GM21786 (cell line): ENCODE results near the gene RGL2.
"Not testable (repeated sequence)": the region's sequence is repeated elsewhere in the genome, so short reads cannot be mapped to it uniquely, and the experiment has no call there.

ENCODE experiments used
- ATAC-seq: cut with Tn5 transposase; IDR thresholded peaks from one replicate; pipeline ENCODE4 v1.9.1; 2021; ENCODE audit not compliant: unreplicated experiment

Gene RGL2

DNA sequence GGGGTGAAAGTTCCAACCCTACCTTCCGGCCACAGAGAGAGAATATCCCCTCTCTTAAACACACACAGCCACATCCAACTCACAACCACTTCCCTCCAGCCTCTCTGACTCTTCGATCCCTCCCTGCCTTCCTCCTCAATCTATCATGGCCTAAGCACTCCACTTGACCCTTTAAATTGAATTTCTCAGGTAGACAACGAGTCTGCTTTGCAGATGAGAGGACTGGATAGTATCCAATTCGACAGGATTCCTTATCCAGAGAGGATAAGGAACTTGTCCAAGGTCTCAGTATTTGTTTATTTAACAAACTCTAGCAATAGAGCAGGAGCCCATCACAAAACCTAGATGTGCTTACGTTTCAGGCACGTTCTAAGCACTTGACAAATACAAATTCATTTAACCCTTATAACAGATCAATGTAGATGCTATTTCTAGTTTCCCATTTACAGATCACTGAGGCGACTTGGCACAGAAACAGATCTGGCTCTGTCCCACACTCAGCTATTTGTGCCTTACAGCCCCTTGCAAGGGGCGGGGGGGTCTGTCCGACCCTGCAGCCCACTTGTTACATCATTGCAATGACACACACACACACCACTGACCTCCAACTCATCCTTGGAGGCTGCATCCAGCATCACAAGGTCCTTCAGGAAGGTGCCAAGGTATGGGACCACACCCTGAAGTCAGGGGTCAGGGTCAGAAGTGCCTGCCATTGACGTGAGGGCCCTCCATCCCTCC lies 4.5 kb downstream of the RGL2 start:
- no peak for ATAC-seq

- no peak for ATAC-seq
Observed at GRCh38 chr6:33292996-33293682, 5.6 kb downstream of the RGL2 start.

DNA sequence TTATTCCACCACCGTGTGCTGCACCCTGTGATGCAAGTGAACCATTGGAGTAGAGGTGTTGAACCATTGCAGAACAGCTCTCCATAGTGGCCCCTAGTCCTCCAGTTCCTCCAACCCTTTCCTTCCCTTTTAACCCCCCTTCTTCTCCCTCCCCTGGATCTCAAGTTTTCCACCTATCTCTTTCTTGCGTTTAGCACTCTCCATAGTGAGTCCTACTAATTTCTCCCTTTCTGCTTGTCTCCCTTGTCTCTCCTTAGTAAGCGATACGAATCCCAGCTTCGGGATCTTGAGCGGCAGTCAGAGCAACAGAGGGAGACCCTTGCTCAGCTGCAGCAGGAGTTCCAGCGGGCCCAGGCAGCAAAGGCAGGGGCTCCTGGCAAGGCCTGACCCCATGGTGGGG lies 8.3 kb downstream of the RGL2 start:
- ATAC-seq: no peak

DNA sequence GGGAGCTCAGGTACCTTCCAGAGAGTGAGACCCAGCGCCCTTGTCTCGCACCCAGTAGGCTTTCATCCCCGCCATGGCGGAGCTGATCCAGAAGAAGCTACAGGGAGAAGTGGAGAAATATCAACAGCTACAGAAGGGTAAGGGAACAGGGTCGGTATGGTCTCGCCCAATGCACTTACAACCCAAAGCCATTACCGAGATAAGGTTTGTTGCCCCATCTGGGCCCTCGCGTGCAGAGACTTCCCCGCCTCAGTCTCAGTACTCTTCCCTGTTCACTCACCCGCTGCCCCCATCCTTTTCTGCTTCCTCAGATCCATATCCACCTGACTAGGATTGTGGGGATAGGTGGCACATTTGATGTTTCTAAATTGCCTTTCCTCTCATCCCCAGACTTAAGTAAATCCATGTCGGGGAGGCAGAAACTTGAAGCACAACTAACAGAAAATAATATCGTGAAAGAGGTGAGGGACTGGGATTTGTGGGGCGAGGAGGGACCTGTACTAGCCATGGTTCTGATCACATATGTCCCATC lies 8.9 kb downstream of the RGL2 start:
- no peak for ATAC-seq

DNA sequence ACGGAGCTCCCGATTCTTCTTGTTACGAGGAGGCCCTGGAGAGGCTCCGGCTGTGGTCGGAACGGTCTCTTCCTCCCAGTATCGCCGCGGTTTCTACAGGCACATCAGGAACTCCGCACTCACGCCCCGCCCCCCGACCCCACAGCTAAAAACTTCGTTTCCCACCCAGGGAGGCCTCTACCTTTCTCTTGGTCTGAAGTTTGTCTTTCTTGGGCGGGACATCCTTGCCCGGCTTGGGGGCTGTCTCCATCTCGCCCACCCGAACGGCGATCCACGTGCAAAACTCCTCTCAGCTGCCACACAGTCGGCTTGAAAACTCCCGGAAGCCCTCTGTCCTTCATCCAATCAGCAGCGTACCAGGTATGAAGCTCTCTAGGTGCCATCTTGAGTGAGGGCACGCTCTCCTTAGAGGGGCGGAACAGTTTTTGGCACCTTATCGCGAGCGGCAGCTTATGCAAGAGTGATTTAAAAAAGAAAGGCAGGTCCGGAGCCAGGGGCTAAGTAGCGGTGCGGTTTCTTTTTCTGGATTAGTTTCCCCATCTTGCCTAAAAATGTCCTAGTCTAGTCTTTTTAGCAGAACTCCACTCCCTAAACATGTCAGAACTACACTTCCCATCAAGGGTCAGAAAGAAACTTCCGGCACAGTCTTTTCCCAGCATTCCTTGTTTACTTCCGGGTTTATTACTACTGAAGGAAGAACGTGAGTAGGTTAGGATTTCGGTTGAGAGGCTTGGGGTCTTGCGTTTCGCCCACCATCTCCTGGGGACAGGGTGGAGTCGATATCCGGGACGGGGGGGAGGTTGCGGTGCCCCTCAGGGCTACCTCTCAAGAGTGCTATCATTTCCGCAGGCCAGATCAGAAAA lies 9.6 kb downstream of the RGL2 start, which contains the start of the genes PFDN6 and WDR46:
Gene PFDN6 (plus strand): TSS at position 681 of the 863 bp plus-strand sequence. CDS start 256 bp downstream, outside the sequence.
Gene WDR46 (minus strand): TSS at position 319 of the 863 bp plus-strand sequence. CDS start 69 bp downstream, at position 250.
- ATAC-seq: peak; percentile 91

DNA sequence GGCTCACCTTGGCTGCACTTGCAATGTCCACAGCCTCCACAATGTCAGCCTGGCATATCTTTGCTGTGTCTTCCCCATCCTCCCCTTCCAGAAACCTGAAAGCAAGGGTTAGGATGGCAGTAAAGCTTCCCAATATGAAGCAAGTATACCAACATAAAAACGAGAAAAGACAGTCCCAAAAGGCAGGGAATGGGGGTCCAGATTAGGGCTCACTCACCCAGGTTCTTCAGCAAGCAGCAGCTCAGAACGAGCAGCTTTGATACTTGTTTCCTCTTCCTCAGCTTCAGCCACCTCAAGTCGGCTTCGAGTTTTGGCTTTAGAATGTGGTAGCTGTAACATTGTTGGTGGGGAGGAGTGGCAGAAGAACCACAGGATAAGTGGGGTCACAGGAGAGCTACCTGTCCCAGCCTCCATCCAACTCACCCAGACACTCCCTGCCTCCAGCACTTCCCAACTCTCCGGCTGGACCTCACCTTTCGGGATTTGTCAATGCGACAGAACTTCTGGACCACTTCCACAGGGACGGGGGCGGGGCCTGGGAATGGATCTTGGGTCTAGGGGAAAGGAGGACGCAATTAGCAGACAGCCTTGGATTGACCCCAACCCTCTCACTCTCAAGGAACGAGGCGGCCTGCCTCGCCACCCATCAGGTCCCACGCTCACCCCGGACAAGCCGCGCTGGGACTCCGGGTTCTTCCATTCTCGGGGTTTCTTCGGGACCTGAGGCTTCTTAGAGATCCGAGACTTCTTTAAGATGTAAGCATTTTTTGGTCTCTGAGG lies 10.4 kb downstream of the RGL2 start:
- no peak for ATAC-seq

- no peak for ATAC-seq
Observed at GRCh38 chr6:33286946-33287914, 11.5 kb downstream of the RGL2 start.

DNA sequence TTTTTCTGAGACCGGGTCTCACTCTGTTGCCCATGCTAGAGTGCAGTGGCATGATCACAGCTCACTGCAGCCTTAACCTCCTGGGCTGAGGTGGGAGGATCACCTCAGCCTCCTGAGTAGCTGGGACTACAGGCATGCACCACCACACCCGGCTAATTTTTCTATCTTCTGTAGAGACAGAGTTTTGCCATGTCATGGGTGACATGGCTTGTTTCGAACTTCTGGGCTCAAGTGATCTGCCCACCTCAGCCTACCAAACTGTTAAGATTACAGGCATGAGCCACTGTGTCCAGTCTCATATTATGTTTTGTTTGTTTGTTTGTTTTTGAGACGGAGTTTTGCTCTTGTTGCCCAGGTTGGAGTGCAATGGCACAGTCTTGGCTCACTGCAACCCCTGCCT lies 13.5 kb downstream of the RGL2 start:
- not testable (repeated sequence) for ATAC-seq

GRCh38 chr6:33280539-33280938 lies 18.2 kb downstream of the RGL2 start:
- ATAC-seq: no peak

- no peak for ATAC-seq
Observed at GRCh38 chr6:33279971-33280511, 18.7 kb downstream of the RGL2 start.

- no peak for ATAC-seq
Observed at GRCh38 chr6:33279257-33279695, 19.5 kb downstream of the RGL2 start.

DNA sequence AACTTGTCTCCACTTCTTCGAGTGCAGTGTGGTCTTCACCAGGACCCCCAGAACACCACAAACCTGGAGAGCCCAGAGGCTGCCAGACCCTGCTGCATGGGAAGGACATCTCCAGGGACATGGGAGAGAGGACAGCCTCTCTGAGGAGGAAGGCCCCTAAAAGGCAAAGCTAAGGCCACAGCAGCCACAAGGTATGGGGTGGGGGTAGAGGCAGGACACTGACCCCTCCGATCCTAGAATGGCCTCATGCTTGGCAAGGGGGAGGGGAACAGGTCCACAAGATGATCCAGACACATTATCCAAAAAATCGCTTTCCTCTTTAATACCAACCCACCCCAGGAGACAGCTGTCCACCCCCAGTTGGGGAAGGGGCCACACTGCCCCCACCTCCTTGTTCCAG lies 19.9 kb downstream of the RGL2 start:
- ATAC-seq: no peak

DNA sequence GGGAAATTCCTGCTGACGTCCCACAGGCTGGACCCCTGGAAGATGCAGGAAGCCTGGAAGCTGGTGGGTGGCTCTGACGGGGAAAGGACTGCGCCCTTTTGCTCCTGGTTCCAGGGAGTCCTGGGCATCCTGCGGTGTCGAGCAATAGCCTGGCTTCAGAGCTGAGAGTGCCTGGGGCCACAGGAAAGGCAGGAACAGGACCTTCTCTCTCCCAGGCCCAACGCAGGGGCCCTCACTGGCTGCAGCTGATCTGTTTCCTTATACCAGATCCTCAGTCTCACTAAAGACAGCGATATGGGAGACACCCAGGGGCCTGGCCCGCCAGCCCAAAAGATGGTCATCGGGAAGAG lies 20.4 kb downstream of the RGL2 start:
- no peak for ATAC-seq

DNA sequence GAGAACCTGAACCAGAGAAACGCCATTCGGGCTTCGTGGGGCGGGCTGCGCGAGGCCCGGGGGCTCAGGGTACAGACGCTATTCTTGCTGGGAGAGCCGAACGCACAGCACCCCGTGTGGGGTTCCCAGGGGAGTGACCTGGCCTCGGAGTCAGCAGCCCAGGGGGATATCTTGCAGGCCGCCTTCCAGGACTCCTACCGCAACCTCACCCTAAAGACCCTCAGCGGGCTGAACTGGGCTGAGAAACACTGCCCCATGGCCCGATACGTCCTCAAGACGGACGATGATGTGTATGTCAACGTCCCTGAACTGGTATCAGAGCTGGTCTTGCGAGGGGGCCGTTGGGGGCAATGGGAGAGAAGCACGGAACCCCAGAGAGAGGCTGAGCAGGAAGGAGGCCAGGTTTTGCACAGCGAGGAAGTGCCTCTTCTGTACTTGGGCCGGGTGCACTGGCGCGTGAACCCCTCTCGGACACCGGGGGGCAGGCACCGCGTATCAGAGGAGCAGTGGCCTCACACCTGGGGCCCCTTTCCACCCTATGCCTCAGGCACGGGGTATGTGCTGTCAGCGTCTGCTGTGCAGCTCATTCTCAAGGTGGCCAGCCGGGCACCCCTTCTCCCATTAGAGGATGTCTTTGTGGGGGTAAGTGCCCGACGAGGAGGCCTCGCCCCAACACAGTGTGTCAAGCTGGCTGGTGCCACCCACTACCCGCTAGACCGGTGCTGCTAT lies 20.9 kb downstream of the RGL2 start:
- ATAC-seq: no peak

- ATAC-seq: peak; percentile 57
Observed at GRCh38 chr6:33276864-33277662, 21.7 kb downstream of the RGL2 start, which contains the start of gene B3GALT4. B3GALT4 (plus strand) TSS chr6:33277123; CDS start chr6:33277420, 297 bp downstream.

GRCh38 chr6:33276581-33276863 lies 22.2 kb downstream of the RGL2 start:
- no peak for ATAC-seq

GRCh38 chr6:33275795-33276580 lies 22.8 kb downstream of the RGL2 start:
- not testable (repeated sequence) for ATAC-seq
